KBM-7 (cell line): ENCODE results near the gene SLC30A5.
"Not testable (repeated sequence)": the region's sequence is repeated elsewhere in the genome, so short reads cannot be mapped to it uniquely, and the experiment has no call there.

Experiments
- DNase-seq: peaks from one replicate; pipeline ENCODE4 v3.0.0-alpha.2; 2015
- in situ Hi-C: fragments of 300-500 bp; cut with MboI; formaldehyde crosslinking; loops from 2 replicates; pipeline ENCODE4 v1.14.3; 2020; ENCODE audit warnings: low sequenced_read_pairs, low pct_unique_long_range_greater_than_20kb, mixed read lengths

SLC30A5 gene

DNA sequence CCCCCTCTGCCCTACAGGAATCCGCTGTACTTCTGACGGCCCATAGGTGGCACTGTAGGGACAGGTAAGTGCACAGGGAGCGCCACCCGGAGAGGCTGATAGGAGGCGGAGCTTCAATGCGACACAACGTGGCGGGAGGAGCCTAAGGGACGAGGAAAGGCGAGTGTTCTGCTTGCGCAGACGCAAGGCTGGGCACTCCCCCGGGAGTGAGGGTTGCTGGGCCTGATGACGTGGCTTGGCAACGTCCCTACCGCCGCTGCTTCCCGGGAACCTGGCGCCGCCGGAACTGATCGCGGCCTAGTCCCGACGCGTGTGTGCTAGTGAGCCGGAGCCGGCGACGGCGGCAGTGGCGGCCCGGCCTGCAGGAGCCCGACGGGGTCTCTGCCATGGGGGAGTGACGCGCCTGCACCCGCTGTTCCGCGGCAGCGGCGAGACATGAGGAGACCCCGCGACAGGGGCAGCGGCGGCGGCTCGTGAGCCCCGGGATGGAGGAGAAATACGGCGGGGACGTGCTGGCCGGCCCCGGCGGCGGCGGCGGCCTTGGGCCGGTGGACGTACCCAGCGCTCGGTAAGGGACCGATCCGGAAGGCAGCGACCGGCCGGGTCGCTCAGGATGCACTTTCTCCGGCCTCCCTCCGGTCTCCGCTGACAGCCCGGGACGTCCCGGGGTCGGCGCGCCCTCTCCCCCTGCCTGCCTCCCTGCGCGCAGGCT is at the start of gene SLC30A5:
TSS of gene SLC30A5 (plus strand) at position 244 of the 712 bp plus-strand sequence. CDS start at position 486, 242 bp downstream.
- in situ Hi-C loops: loop anchor here (25.0 kb wide), 1 partner anchor 243 kb away; the partner anchor contains the start of gene CCDC125
- peak; percentile 99 for DNase-seq

DNA sequence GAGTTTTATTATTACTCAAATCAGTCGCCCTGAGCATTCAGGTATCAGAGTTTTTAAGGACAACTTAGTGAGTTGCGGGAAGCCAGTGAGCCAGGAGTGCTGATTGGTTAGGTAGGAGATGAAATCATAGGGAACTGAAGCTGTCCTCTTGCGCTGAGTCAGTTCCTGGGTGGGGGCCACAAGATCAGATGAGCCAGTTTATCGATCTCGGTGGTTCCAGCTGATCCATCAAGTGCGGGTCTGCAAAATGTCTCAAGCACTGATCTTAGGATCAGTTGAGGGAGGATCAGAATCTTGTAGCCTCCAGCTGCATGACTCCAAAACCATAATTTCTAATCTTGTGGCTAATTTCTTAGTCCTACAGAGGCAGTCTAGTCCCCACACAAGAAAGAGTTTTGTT is 48.6 kb upstream of the SLC30A5 start:
- DNase-seq, in situ Hi-C loops: not testable (repeated sequence)

DNA sequence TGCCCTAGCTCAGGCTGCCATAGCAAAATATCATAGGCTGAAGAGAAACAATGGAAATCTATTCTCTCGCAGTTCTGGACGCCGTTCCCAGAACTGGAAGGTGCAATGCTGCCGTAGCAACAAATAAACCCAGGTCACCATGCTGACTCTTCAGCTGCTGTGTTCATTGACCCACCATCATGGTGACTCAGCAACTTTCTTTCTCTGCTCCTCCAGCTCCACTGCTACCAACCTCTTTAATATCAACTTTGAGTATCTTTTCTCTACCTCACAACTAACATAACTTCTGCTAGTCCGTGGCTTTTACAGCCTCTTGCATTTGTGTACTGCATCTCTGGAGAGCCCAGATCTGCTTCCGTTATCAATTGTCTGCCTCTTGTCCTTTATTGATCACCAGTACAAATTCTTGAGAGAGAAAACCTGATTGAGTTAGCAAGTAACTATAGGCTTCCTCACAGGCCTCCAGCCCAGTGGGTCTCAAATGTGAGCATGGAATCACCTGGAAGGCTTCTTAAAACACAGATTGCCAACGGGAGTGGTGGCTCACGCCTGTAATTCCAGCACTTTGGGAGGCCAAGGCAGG is 47.3 kb upstream of the SLC30A5 start:
- in situ Hi-C loops: no loop called here
- DNase-seq: no peak

DNA sequence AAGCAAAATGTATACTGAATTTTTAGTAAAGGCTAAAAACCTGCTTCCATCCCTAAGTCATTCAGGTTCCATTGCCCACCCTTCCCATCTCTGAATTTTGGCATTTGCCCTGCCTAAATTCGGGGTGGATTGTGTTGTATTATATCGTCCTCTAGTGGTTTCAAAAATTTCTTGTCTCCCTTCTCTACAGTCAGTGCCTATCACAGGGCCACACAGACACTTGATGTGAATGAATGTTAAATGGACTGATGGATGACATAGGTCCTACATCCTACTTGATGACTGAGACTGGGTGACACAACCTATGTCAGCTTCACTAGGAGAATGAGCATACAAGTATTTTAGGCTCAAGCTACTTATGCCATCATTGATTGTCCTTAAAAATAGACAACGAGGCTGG is 45.6 kb upstream of the SLC30A5 start:
- in situ Hi-C loops: no loop called here
- peak; percentile 46 for DNase-seq

DNA sequence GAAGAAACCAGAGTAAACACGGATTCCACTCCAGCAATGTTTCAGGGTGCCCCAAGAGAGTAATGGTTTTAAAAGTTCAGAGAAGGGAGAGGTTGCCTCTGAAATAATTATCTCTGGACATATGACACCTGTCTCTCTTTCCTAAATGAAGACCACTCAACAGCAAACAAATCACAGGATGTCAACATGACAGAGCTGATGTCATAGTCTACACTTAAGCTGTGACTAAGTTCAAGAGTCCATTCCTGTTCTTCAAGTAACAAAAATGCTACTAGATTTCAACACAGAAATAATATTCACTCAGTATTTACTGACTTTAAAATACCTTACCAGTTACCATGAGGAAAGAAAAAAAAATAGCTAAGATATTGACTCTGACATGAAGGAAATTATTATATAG is 44.7 kb upstream of the SLC30A5 start:
- no peak for DNase-seq
- in situ Hi-C loops: no loop called here

DNA sequence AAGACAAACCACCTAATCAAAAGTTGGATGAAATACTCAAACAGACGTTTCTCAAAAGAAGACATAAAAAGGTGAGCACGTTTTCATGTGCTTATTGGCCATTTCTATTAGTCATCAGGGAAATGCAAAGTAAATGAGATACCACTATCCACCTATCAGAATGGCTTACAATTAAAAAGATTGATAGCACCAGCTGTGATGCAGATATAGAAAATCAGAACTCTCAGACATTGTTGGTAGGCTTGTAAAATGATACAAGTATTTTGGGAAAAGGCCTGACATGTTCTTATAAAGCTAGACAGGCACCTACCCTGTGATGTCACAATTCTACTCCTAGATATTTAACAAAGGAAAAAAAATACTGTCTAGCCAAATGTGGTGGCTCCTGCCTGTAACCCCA is 44.0 kb upstream of the SLC30A5 start:
- DNase-seq: no peak
- in situ Hi-C loops: no loop called here

DNA sequence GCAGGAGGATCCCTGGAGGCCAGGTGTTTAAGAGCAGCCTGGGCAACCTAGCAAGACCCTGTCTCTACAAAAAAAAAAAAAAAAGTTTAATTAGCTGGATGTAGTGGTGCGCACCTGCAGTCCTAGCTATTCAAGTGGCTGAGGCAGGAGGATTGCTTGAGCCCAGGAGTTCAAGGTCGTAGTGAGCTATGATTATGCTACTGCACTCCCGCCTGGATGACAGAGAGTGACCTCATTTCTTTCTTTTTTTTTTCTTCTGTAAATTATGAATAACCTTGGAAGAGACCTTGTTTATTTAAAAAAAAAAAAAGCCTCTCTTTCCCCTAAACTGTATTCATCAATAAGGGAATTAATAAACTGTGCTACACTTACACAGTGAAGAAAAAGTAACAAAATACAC is 43.6 kb upstream of the SLC30A5 start:
- in situ Hi-C loops: no loop called here
- no peak for DNase-seq

DNA sequence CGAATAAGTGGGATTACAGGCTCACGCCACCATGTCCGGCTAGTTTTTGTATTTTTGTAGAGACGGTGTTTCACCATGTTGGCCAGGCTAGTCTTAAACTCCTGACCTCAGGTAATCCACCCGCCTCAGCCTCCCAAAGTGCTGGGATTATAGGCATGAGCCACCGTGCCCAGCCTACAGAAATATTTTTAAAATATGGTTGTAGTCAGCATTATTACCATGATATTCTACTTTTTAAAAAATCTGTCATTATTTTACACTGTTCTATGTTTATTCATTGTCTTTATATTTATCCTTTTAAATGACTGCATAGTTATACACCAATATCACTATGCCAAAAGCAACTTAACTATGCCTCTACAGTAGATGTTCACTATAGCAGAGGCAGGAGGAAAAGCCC is 41.6 kb upstream of the SLC30A5 start:
- no peak for DNase-seq
- in situ Hi-C loops: no loop called here

DNA sequence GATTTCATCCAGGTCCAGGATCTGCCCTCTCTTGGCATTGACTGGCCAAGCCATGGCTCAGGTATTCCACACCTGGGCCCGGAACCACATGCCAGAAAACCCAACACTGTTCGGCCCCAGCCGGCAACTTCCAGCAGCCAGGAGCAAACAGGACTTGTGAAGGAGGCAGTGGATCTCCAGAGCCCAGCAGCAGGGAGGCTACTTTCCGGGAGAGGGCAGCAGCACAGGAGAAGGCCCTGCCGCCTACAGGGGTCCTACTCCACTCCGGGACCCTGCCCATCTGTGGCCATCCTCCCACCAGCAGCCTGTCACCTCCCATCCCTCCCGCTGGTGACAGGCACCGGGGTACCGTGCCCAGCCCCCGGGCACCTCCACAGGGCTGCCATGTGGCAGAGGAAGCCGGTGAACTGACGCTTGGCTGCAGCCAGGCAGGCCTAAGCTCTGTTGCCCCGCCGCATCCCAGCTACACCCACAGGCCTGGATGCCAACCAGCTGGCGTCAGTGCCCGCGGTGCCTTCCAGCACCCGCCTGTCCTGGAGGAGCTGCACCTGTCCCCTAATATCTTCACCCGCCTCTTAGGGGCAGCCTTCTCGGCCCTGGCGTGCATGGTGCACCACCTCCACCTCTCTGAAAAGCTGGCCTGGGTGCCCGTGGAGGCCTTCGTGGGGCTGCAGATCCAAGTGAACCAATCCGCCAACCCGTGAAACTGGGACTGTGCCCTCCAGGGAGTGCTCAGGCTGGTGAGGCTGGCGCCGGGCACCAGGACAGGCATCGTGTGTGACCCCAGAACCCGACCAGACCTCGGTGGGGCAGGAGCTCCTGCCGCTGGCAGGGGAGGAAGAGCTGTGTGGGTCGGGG is 18.9 kb upstream of the SLC30A5 start:
- in situ Hi-C loops: loop anchor here (25.0 kb wide), 1 partner anchor 262 kb away; the partner anchor contains the start of gene CCDC125
- no peak for DNase-seq

DNA sequence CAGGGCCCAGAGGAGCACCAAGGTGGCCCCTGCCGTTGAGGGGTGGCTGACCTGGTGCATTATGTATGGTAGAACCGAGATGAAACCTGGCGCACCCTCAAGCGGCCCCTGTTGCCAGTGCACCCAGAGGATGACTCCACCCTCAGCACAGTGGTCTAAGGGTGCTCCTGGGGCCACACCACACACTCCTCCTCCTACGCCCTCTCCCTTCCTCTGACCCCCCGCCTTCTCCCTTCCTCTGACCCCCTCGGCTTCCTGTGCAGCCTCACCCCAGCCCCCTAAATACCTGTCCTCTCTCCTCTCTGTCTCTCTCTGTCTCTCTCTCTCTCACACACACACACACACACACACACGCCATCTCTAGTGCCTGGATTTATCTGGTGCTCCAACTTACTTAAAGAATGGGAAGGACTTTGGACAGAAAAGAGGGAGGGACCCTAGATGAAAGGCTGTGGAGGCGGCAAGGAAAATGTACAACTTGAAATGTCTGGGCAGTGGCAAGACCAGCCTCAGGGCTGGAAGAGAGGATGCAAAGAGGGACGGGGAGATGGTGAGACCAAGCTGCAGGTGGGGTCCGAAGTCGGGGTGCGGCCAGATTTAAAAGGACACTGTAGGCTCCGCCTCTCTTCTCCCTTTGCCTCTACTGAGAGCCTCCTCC is 18.2 kb upstream of the SLC30A5 start:
- in situ Hi-C loops: loop anchor here (25.0 kb wide), 1 partner anchor 262 kb away; the partner anchor contains the start of gene CCDC125
- DNase-seq: no peak

DNA sequence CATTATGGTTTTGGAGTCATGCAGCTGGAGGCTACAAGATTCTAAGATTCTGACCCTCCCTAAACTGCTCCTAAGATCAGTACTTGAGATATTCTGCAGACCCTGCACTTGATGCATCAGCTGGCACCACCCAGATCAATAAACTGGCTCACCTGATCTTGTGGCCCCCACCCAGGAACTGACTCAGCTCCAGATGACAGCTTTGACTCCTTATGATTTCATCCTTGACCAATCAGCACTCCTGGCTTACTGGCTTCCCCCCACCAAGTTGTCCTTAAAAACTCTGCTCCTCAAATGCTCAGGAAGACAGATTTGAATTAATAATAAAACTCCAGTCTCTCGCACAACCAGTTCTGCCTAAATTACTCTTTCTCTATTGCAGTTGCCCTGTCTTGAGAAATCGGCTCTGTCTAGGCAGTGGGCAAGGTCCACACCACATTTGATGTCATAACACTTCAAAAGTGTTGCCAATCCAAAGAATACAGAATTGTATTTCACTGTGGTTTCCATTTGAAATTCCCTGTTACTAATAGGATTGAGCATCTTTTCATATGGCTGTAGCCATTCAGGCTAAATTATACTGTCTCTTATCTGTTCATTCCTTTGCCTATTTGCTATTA is 14.8 kb upstream of the SLC30A5 start:
- DNase-seq: no peak
- in situ Hi-C loops: loop anchor here (25.0 kb wide), 1 partner anchor 258 kb away; the partner anchor contains the start of gene CCDC125

DNA sequence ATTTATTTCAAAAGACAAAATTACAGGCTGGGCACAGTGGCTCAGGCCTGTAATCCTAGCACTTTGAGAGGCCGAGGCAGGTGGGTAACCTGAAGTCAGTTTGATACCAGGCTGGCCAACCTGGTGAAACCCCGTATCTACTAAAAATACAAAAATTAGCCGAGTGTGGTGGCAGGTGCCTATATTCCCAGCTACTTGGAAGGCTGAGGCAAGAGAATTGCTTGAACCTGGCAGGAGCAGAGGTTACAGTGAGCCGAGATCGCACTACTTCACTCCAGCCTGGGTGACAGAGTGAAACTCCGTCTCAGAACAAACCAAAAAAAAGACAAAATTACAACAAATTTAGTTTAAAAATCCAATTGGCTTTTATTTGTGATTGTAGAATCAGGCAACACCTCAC is 14.3 kb upstream of the SLC30A5 start:
- in situ Hi-C loops: loop anchor here (25.0 kb wide), 1 partner anchor 258 kb away; the partner anchor contains the start of gene CCDC125

DNA sequence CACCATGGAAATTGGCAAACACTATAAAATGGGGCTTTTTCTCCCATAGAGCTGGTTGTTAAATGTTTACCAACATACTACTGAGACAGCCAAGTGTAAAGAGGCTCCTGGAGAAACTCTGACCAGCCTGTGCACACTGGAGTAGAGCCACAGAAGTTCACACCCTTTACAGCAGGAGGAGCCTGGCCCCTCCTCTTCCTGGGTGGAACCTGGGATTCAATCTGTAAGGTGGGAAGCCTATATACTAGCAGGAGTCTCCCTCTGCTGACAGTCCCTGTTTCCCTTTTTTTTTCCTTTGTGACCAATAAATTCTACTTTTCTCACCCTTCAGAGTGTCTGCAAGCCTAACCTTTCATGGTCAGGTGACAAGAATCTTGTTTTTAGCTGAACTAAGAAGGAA is 10.4 kb upstream of the SLC30A5 start:
- in situ Hi-C loops: loop anchor here (25.0 kb wide), 1 partner anchor 254 kb away; the partner anchor contains the start of gene CCDC125
- peak; percentile 46 for DNase-seq

More for the DNA sequence above, 14.3 kb upstream of the SLC30A5 start:
- DNase-seq: no peak

DNA sequence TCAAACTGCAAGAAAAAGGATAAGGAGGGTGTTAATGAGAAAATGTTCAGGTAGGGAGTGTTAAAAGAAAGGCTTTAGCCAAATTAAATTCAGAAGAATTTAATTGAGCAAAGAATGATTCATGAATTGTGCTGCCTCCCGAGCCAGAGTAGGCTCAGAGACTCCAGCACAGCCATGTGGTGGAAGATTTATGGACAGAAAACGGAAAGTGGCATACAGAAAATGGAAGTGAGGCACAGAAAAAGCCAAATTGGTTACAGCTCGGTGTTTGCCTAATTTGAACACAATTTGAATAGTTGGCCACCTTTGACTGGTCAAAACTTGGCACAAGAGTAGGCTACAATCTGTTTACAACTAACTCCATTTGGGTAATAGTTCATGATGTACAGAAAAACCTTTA is 9.6 kb upstream of the SLC30A5 start:
- in situ Hi-C loops: loop anchor here (25.0 kb wide), 1 partner anchor 253 kb away; the partner anchor contains the start of gene CCDC125
- no peak for DNase-seq

DNA sequence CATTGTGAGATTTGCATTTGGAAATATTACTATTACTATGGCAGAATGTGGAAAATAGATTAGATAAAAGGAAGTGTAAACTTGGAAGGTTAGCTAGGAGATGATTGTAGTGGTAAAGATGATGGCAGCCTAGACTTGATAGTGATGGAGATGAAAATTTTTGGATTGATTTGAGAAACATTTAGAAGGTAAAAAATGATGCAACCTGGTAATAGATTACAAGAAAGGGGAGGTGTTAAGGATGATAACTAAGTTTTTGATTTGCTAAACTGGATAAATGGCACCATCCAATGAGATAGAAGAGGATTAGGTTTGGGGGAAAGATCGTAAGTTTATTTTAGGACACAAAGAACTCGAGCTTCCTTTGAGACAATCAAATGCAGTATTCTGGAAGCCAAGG is 8.9 kb upstream of the SLC30A5 start:
- no peak for DNase-seq
- in situ Hi-C loops: loop anchor here (25.0 kb wide), 1 partner anchor 252 kb away; the partner anchor contains the start of gene CCDC125

DNA sequence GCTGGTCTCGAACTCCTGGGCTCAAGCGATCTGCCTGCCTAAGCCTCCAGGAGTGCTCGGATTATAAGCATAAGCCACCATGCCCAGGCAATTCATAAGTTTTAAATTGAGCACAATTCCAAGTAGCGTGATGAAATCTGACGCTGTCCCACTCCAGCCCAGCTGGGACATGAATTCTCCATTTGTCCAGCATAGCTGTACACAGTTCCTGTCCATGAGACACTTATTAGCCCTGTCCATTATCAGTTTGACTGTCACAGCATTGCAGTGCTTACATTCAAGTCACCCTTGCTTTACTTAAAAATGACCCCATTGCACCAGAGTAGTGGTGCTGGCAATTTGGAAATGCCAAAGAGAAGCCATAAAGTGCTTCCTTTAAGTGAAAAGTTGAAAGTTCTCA is 7.6 kb upstream of the SLC30A5 start:
- in situ Hi-C loops: loop anchor here (25.0 kb wide), 1 partner anchor 251 kb away; the partner anchor contains the start of gene CCDC125
- no peak for DNase-seq

DNA sequence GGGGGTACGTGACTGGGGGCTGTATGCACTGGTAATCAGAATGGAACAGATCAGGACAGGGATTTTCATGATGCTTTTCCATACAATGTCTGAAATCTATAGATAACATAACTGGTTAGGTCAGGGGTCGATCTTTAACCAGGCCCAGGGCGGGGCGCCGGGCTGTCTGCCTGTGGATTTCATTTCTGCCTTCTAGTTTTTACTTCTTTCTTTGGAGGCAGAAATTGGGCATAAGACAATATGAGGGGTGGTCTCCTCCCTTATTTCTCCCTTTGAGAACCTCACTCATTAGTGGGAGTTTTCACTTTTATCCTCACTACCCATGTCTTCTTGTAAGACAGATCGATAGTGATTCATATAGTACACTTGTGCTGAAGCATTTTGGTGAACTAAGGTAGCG is 5.8 kb upstream of the SLC30A5 start:
- in situ Hi-C loops: loop anchor here (25.0 kb wide), 1 partner anchor 249 kb away; the partner anchor contains the start of gene CCDC125
- not testable (repeated sequence) for DNase-seq

DNA sequence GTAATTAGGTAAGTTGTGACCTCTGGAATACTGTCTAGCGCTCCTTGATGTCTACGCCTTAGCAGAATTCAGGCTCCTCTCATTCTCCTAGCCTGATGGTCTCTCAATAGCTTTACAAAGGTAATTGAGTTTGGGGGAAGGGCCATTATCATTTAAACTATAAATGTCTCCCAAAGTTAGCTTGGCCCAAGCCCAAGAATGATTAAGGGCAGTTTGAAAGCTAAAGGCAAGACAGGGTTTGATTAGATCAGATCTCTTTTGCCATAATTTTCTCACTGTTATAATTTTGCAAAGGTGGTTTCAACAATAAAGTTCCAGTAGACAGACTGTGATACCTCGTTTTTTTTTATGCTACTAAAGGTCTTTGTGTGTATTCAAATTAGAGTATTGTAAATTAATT is 3.7 kb upstream of the SLC30A5 start:
- in situ Hi-C loops: loop anchor here (25.0 kb wide), 1 partner anchor 247 kb away; the partner anchor contains the start of gene CCDC125
- no peak for DNase-seq
